ENCODE data around the gene ECI1.

Gene ECI1, protein sequence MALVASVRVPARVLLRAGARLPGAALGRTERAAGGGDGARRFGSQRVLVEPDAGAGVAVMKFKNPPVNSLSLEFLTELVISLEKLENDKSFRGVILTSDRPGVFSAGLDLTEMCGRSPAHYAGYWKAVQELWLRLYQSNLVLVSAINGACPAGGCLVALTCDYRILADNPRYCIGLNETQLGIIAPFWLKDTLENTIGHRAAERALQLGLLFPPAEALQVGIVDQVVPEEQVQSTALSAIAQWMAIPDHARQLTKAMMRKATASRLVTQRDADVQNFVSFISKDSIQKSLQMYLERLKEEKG

GRCh38 chr16:2251296-2252111, at the start of gene ECI1:
Gene ECI1 (minus strand): TSS chr16:2251587. CDS start chr16:2251566, 21 bp downstream.
- DNase-seq = peak; percentile 53 to 60

DNA sequence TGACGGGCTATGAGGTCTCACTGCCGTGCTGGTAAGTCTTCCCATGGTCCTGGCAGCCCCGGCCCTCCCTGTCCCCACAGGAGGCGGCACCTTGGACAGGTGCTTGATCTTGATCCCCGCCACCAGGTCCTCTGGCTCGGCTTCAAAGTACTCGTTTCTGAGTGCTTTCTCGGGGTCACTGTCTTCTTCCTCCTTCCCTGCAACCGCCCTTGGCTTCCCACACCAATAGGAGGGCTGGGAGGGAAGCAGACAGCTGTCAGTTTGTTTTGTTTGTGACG, 48.5 kb upstream of the ECI1 start:
- no peak for DNase-seq

GRCh38 chr16:2299121-2299914, 47.9 kb upstream of the ECI1 start:
- no peak for DNase-seq

DNA sequence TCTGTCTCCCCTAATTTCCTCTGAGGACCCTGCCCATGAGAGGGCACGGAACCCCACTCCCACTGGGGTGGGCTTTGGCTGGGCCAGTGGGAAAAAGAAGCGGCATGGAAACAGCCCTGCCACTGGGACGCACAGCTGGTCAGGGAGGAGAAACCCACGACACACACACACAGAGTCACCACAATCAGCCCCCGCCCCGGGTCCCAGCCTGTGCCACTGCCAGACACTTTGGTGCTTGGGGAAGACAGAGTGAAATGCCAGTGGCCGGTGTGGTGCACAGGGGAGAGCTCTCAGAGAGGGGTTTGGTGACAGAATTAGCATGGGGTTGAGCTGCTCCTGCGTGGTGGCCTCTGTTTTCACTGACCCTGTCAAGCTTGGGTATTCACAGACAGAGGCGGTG, 47.2 kb upstream of the ECI1 start:
- no peak for DNase-seq

DNA sequence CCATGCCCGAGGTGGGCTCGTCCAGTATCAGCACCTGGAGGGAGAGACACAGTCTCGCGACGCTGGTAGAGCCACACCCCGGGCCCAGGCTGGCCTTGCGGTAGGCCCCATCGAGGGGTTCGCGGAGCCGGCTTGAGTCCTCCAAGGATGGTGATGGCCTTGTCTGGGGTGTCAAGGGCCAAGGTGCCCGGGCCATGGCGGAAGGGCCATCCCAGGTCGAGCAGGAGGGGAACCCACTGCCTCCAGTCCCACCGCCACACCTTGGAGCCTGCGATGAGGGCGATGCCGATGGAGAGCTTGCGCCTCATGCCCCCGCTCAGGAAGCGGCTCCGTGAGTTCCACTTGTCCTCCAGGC, 46.1 kb upstream of the ECI1 start:
- no peak for DNase-seq

- DNase-seq = no peak
Measured at GRCh38 chr16:2296661-2297505, 45.5 kb upstream of the ECI1 start.

DNA sequence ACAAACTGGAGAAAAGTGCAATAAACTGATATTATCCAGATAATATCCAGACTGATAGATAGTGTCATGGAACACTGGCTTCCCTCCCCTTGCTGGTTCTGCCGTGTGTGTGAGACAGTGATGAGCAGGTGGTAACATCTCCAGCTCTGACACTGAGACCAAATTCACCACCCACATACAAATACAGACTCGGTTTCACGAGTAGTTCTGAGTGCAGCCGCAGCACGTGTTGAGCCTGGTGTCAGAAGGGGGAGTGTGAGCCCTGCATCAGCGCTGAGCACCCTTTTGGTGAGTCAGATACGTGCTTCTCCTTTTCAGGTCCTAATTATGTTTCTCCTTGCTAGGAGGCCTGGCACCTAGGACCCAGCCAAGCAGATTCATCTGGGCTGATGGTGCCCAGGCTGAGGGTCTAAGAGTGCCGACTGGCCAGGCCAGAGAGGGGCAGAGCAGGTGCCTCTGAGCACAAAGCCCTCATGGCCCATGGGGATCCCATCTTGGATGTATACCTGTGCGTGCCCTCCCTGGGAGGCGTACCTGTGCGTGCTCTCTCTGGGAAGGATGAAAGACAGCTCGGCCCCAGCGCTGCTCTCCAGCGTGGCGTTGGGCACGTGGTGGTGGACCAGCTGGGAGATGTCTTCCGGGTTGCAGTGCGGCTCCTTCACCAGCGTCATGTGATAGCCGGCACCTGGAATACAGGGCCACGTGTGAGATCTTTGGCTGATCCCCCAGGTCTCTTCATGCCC, 43.8 kb upstream of the ECI1 start:
- DNase-seq = no peak

DNA sequence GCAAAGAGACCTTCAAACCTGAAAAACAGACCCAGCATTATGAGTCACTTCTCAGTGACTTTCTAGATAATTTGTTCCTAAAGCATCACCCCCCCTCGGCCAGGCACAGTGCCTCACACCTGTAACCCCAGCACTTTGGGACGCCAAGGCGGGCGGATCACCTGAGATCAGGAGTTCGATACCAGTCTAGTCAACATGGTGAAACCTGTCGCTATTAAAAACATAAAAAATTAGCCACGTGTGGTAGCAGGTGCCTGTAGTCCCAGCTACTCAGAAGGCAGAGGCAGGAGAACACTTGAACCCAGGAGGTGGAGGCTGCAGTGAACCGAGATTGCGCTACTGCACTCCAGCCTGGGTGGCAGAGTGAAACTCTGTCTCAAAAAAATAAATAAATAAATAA, 40.8 kb upstream of the ECI1 start:
- no peak for DNase-seq

- no peak for DNase-seq
Measured at GRCh38 chr16:2289282-2289681, 37.9 kb upstream of the ECI1 start.

DNA sequence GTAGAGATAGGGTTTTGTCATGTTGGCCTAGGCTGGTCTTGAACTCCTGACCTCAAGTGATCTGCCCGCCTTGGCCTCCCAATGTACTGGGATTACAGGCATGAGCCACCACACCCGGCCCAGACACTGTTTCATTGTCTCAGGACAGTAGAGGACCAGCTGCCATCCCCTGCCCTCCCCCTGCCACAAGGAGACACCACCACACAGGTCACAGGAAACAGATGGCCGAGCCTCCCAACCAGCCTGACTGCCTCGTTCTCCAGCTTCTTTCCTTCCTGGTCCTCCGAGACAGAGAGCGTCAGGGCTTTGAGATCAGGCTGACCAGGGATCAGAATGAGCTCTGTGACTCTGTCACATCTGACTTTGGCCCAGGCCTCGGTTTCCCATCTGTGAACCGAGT, 37.3 kb upstream of the ECI1 start:
- DNase-seq = no peak

DNA sequence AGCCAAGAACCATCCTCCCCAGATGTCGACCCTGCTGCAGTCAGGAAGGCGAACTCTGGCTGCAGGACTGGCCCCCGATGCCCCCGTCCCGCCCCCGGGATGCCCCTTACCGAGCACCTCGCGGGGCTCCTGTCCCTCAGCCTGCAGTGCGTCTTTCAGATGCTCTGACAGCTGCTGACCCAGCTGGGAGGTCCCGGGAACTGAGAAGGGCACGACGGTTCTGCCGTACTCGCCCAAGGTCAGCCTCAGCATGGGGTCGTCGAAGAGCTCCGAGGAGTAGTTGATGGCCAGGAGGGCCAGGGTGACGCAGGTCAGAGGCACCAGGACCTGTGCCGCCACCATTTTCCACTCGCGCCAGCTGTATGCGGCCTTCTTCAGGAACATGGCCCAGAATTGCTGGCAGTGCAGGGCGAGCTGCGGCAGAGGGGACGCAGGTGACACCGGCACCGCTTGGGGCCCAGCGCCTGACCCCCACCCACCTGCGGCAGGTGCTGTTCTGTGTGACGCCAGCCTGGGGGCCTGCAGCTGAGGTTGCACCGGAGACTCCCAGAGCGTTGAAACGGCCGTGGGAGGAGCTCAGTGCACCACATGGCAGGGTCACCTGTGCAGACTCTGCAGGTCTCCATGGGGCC, 36.6 kb upstream of the ECI1 start:
- no peak for DNase-seq

GRCh38 chr16:2286550-2286949, 35.2 kb upstream of the ECI1 start:
- no peak for DNase-seq

GRCh38 chr16:2285731-2286191, 34.4 kb upstream of the ECI1 start:
- no peak for DNase-seq

GRCh38 chr16:2284797-2285576, 33.6 kb upstream of the ECI1 start:
- DNase-seq = no peak

GRCh38 chr16:2284001-2284770, 32.8 kb upstream of the ECI1 start:
- DNase-seq = no peak

GRCh38 chr16:2282866-2283555, 31.6 kb upstream of the ECI1 start:
- no peak for DNase-seq

DNA sequence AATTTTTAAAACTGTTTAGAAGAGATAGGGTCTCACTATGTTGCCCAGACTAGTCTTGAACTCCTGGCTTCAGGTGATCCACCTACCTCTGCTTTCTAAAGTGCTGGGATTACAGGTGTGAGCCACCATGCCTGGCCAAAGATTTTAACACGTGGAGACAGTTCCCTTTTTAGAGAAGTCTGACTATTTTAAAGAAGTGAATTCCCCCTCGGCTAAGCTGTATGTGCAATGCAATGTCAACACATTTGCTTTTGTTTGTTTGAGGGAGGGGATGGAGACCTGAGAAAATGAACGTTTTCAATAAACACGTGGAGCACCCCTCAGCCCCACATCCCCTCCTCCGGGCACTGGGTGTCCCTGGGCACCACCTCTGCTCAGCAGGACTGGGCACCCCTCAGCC, 30.9 kb upstream of the ECI1 start:
- DNase-seq = no peak

DNA sequence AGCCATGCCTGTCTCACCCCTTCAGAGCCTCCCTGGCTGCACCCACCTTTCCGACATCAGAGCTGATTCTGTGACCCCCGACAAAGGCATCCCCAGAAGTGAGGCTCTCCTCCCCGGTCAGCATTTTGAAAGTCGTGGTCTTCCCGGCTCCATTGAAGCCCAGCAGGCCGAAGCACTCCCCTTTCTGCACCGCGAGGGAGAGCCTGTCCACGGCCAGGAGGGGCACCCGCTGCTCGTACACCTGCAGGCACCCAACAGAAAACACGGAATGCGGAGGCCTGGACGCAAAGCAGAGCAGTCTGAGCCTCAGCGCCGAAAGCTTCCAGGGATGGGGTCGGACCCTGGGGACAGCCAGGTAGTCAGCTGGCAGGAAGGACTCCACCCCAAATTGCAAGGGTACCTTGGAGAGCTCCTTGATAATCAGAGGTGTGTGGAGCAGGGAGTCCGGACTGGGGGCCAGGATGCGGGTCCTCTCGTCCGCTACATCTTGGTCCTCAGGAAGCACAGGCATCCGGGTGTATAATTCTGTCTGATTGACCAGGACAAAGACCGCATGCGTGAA, 29.7 kb upstream of the ECI1 start:
- no peak for DNase-seq

GRCh38 chr16:2280461-2280860, 29.1 kb upstream of the ECI1 start:
- DNase-seq = no peak
